ENCODE measurements around the gene CBFA2T3. TPM values are rescaled to one million over a fixed set of nuclear protein-coding genes. Genes with fewer than 3 reads are reported as not detected.
A peak's percentile ranks its signal among the peaks of the same experiment; 100 is the strongest.

The CBFA2T3 gene
- total and polyA plus RNA-seq, 2 of the 13 experiments (the other 11 are each of a cell fraction or from before 2014, with no cell fraction given), result 0.05 TPM; not detected in 1

- TF ChIP-seq NR0B2 (CRISPR knock-in tag; IDR thresholded peaks at IDR 0.05) (no peak; the same call in 1 of the 2 replicates), CSRNP2 (CRISPR knock-in tag; conservative IDR thresholded peaks at IDR 0.05; ENCODE audit: low read depth) (0 out of 2 replicates have a peak, but pooled peaks have one; percentile 30), CREBL2 (CRISPR knock-in tag; IDR thresholded peaks at IDR 0.05; ENCODE audit: borderline replicate concordance) (peak; percentile 48), ZBTB33 (CRISPR knock-in tag; IDR thresholded peaks at IDR 0.05) (peak; percentile 8; the same call in 1 of the 2 replicates), KLF9 (CRISPR knock-in tag; IDR thresholded peaks at IDR 0.05; ENCODE audit: low read depth) (no peak), ZXDC (CRISPR knock-in tag; IDR thresholded peaks at IDR 0.05) (peak; percentile 55; the same call in 1 of the 2 replicates), ZNF570 (CRISPR knock-in tag; IDR thresholded peaks at IDR 0.05; ENCODE audit: borderline replicate concordance) (0 out of 2 replicates have a peak, but pooled peaks have one; percentile 38), KDM5A (IDR thresholded peaks at IDR 0.05; ENCODE audit: borderline replicate concordance, low read length) (peak; percentile 96), ZNF589 (CRISPR knock-in tag; conservative IDR thresholded peaks at IDR 0.05) (peak; percentile 61; the same call in 1 of the 2 replicates), ARHGAP35 (CRISPR knock-in tag; IDR thresholded peaks at IDR 0.05; ENCODE audit: borderline replicate concordance) (no peak), FOSL2 (CRISPR knock-in tag; IDR thresholded peaks at IDR 0.05) (peak; percentile 37; the same call in 1 of the 2 replicates), TAF1 (CRISPR knock-in tag; IDR thresholded peaks at IDR 0.05) (peak; percentile 98), ZNF264 (CRISPR knock-in tag; IDR thresholded peaks at IDR 0.05) (peak; percentile 61; the same call in 1 of the 2 replicates), ZNF556 (CRISPR knock-in tag; IDR thresholded peaks at IDR 0.05; ENCODE audit: borderline replicate concordance) (peak; percentile 71; the same call in 1 of the 2 replicates), YY1 (IDR thresholded peaks at IDR 0.05; ENCODE audit: insufficient read depth, insufficient replicate concordance, low read depth, low read length) (peak; percentile 98), NR2F2 (IDR thresholded peaks at IDR 0.05; ENCODE audit: borderline replicate concordance, low read depth) (no peak; the same call in 1 of the 2 replicates), NFKB2 (CRISPR knock-in tag; IDR thresholded peaks at IDR 0.05; ENCODE audit: borderline replicate concordance) (peak; percentile 83), FOXA3 (CRISPR knock-in tag; IDR thresholded peaks at IDR 0.05) (0 out of 2 replicates have a peak, but pooled peaks have one; percentile 8), SOX6 (IDR thresholded peaks at IDR 0.05) (no peak), SOX6 (CRISPR knock-in tag; IDR thresholded peaks at IDR 0.05) (peak; percentile 48), ZNF383 (CRISPR knock-in tag; IDR thresholded peaks at IDR 0.05; ENCODE audit: borderline replicate concordance) (peak; percentile 92; the same call in 1 of the 2 replicates)
Measured at GRCh38 chr16:88856828-88857727, 119.9 kb downstream of the CBFA2T3 start, which contains the start of the genes GALNS and TRAPPC2L (continued).

Data from HepG2 (cell line).